Measurements from ENCODE around the gene COL4A4. TPM values are rescaled to one million over a fixed set of nuclear protein-coding genes. Genes with fewer than 3 reads are reported as not detected.

COL4A4 gene
- total RNA-seq, 3 donors from 2014 or later (not counting 1 experiment from before 2014, with no cell fraction given) = 0.31 to 2.3 (median 0.88) TPM

DNA sequence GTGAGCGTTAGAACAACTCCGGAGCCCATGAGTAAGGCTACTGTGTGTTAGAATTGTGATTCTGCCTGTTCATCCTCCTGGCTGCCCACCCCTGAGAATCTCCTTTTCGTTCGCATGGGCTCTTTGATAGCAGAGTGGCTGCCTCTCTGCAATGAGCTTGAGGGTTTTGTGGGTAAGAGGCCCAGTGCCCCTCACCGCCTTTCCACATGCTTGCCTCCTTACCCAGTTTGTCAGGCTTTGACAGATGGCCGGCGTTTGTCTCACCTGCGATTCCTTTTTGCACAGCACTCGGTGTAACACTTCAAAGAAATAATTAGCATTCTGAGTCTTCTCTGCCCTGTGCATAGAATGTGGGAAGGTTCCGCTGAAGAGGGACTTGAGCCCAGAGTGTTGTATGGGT is 190.2 kb downstream of the COL4A4 start:
- Histone ChIP-seq H3K4me1 (ENCODE audit: control insufficient read depth, insufficient read depth, low read length) (no peaks in the 10 kb centered on the region), H3K27me3 (ENCODE audit: control insufficient read depth, insufficient read depth, low read length) (no peaks in the 10 kb centered on the region), H3K9me3 (ENCODE audit: control insufficient read depth, insufficient read depth, low read length) (no peaks in the 10 kb centered on the region), H3K4me3 (ENCODE audit: low read length) (no peak overlapping the region), H3K27ac (ENCODE audit: low read length) (no peak overlapping the region), H3K36me3 (ENCODE audit: control insufficient read depth, insufficient read depth, low read length) (no peaks in the 10 kb centered on the region)
- no peaks in the 10 kb centered on the region for H3K9me3 Mint-ChIP-seq
- TF ChIP-seq, protein P1, sequence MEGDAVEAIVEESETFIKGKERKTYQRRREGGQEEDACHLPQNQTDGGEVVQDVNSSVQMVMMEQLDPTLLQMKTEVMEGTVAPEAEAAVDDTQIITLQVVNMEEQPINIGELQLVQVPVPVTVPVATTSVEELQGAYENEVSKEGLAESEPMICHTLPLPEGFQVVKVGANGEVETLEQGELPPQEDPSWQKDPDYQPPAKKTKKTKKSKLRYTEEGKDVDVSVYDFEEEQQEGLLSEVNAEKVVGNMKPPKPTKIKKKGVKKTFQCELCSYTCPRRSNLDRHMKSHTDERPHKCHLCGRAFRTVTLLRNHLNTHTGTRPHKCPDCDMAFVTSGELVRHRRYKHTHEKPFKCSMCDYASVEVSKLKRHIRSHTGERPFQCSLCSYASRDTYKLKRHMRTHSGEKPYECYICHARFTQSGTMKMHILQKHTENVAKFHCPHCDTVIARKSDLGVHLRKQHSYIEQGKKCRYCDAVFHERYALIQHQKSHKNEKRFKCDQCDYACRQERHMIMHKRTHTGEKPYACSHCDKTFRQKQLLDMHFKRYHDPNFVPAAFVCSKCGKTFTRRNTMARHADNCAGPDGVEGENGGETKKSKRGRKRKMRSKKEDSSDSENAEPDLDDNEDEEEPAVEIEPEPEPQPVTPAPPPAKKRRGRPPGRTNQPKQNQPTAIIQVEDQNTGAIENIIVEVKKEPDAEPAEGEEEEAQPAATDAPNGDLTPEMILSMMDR (IDR thresholded peaks at IDR 0.05) = no peak
- DNase-seq (no peak), ATAC-seq (no peak)
- H3K4me3 Mint-ChIP-seq = no peak overlapping the region
- no peaks in the 10 kb centered on the region for H3K27me3 Mint-ChIP-seq (ENCODE audit: low read depth in 2 of 2)
- H3K4me1 Mint-ChIP-seq = peaks cover 18% of the 10 kb centered on the region in 2 donors
- H3K36me3 Mint-ChIP-seq = no peaks in the 10 kb centered on the region
- WGBS (ENCODE audit: insufficient coverage) = 61% methylated on average over 10 of the region's 10 CpGs
- H3K27ac Mint-ChIP-seq = no peak overlapping the region
- intact Hi-C loops (cut with micrococcal nuclease) = no loop called here

DNA sequence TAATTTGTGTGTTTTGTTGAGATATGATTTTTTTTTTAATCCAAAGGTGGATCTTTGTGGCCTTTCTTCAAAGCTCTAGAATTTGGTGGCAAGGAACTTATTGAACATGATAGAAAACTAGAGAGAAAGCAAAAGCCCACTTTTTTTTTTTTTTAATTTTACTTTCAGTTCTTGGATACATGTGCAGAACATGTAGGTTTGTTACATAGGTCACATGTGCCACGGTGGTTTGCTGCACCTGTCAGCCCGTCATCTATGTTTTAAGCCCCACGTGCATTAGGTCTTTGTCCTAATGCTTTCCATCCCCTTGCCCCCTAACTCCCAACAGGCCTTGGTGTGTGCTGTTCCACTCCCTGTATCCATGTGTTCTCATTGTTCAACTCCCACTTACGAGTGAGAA is 192.2 kb downstream of the COL4A4 start:
- H3K27me3 Mint-ChIP-seq (ENCODE audit: low read depth in 2 of 2) = no peaks in the 10 kb centered on the region
- TF ChIP-seq, protein P1 (IDR thresholded peaks at IDR 0.05) = no peak
- no peak for DNase-seq
- H3K36me3 Mint-ChIP-seq = no peaks in the 10 kb centered on the region
- Histone ChIP-seq H3K27me3 (ENCODE audit: control insufficient read depth, insufficient read depth, low read length) (no peaks in the 10 kb centered on the region), H3K4me3 (ENCODE audit: low read length) (no peak overlapping the region), H3K9me3 (ENCODE audit: control insufficient read depth, insufficient read depth, low read length) (no peaks in the 10 kb centered on the region), H3K36me3 (ENCODE audit: control insufficient read depth, insufficient read depth, low read length) (no peaks in the 10 kb centered on the region), H3K4me1 (ENCODE audit: control insufficient read depth, insufficient read depth, low read length) (no peaks in the 10 kb centered on the region), H3K27ac (ENCODE audit: low read length) (peak overlapping the region; percentile 55)
- intact Hi-C loops (cut with micrococcal nuclease) = no loop called here
- ATAC-seq = no peak
- no peak overlapping the region for H3K4me3 Mint-ChIP-seq
- 66% methylated on average over 3 of the region's 4 CpGs for WGBS (ENCODE audit: insufficient coverage)
- no peak overlapping the region for H3K27ac Mint-ChIP-seq
- H3K9me3 Mint-ChIP-seq = no peaks in the 10 kb centered on the region
- peaks cover 18% of the 10 kb centered on the region in 2 donors for H3K4me1 Mint-ChIP-seq

DNA sequence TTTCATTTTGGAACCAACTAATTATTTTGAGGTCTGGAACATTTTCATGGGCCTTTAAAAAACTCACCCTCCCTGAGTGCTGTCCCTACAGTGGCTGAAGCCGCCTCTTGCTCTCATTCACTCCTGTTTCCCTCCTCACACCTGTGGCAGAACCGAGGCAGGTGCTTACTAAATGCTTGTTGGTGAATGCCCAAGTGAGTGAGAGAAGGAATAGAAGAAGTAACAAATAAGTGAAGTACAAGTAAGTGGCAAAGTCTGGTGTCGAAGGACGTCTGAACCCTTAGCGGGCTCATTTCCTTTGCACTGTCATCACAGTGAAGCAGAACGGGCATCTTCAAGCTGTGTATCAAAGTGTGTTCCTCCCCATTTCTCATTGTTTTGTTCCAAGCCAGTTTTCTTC is 192.9 kb downstream of the COL4A4 start:
- no peaks in the 10 kb centered on the region for H3K27me3 ChIP-seq (ENCODE audit: control insufficient read depth, insufficient read depth, low read length)
- TF ChIP-seq, protein P1 (IDR thresholded peaks at IDR 0.05) = no peak
- H3K9me3 ChIP-seq (ENCODE audit: control insufficient read depth, insufficient read depth, low read length) = no peaks in the 10 kb centered on the region
- H3K36me3 Mint-ChIP-seq = no peaks in the 10 kb centered on the region
- peaks cover 18% of the 10 kb centered on the region in 2 donors for H3K4me1 Mint-ChIP-seq
- 51% methylated on average over 5 of the region's 6 CpGs for WGBS (ENCODE audit: insufficient coverage)
- intact Hi-C loops (cut with micrococcal nuclease) = no loop called here
- peak overlapping the region in 1 of 2 donors; percentile 41 for H3K27ac Mint-ChIP-seq
- no peaks in the 10 kb centered on the region for H3K4me1 ChIP-seq (ENCODE audit: control insufficient read depth, insufficient read depth, low read length)
- H3K36me3 ChIP-seq (ENCODE audit: control insufficient read depth, insufficient read depth, low read length) = no peaks in the 10 kb centered on the region
- ATAC-seq (no peak), DNase-seq (peak in 1 of 2 donors; percentile 17)
- H3K4me3 Mint-ChIP-seq = no peak overlapping the region
- no peak overlapping the region for H3K4me3 ChIP-seq (ENCODE audit: low read length)
- no peaks in the 10 kb centered on the region for H3K9me3 Mint-ChIP-seq
- H3K27ac ChIP-seq (ENCODE audit: low read length) = peak overlapping the region; percentile 55
- no peaks in the 10 kb centered on the region for H3K27me3 Mint-ChIP-seq (ENCODE audit: low read depth in 2 of 2)

DNA sequence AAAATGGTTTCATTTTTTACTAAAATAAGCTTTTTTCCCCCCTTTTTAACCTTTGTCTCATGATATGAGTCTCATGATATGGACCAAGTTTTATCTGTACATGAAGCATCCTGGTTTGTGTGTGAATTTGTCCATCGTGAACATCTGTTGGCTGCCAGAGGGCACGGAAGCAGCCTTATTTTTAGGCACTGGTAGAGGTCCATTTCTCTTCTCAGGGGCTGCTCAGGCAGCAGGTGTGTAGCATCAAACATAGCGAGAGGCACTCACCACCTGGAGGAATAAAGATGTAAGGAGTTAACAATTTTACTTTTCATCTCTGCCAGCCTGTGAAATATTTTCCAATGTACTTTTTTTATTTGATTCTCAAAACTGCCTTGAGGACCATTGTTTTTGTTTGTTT is 193.6 kb downstream of the COL4A4 start:
- no peak overlapping the region for H3K27ac Mint-ChIP-seq
- Histone ChIP-seq H3K4me3 (ENCODE audit: low read length) (no peak overlapping the region), H3K4me1 (ENCODE audit: control insufficient read depth, insufficient read depth, low read length) (no peaks in the 10 kb centered on the region), H3K27ac (ENCODE audit: low read length) (peak overlapping the region; percentile 55), H3K9me3 (ENCODE audit: control insufficient read depth, insufficient read depth, low read length) (no peaks in the 10 kb centered on the region), H3K27me3 (ENCODE audit: control insufficient read depth, insufficient read depth, low read length) (no peaks in the 10 kb centered on the region), H3K36me3 (ENCODE audit: control insufficient read depth, insufficient read depth, low read length) (no peaks in the 10 kb centered on the region)
- TF ChIP-seq, protein P1 (IDR thresholded peaks at IDR 0.05) = no peak
- no peak for ATAC-seq
- H3K36me3 Mint-ChIP-seq = no peaks in the 10 kb centered on the region
- DNase-seq = no peak
- H3K4me1 Mint-ChIP-seq = peaks cover 18% of the 10 kb centered on the region in 2 donors
- 56% methylated on average over 3 of the region's 3 CpGs for WGBS (ENCODE audit: insufficient coverage)
- intact Hi-C loops (cut with micrococcal nuclease) = no loop called here
- H3K27me3 Mint-ChIP-seq (ENCODE audit: low read depth in 2 of 2) = no peaks in the 10 kb centered on the region
- H3K4me3 Mint-ChIP-seq = no peak overlapping the region
- no peaks in the 10 kb centered on the region for H3K9me3 Mint-ChIP-seq
